Activated T-cell treated with anti-CD3 and anti-CD28 coated beads, Interleukin-2, amount 50 U/mL, for 4 hours (primary cell): ENCODE results near the gene DNASE1L1. TPM values are rescaled to one million over a fixed set of nuclear protein-coding genes. Genes with fewer than 3 reads are reported as not detected.

ENCODE experiments used
- ATAC-seq, 2 donors: fragments of 200-7000 bp; cut with Tn5 transposase; one replicate each; pipeline ENCODE4 v1.10.0; 2021
- DNase-seq: peaks from one replicate; pipeline ENCODE4 v3.0.0-alpha.2; 2020
- H3K27me3 Mint-ChIP-seq: one replicate; pipeline ENCODE4 v1.8.0; 2021; ENCODE audit warnings: low read depth, mixed read lengths
- H3K36me3 Mint-ChIP-seq: one replicate; pipeline ENCODE4 v1.8.0; 2022; ENCODE audit warnings: mixed read lengths; ENCODE audit not compliant: insufficient read depth
- H3K4me1 Mint-ChIP-seq: one replicate; pipeline ENCODE4 v1.8.0; 2021; ENCODE audit warnings: low read depth, mixed read lengths
- H3K4me3 Mint-ChIP-seq: one replicate; pipeline ENCODE4 v1.8.0; 2021; ENCODE audit warnings: mild to moderate bottlenecking, moderate library complexity, mixed read lengths
- H3K9me3 Mint-ChIP-seq: one replicate; pipeline ENCODE4 v1.8.0; 2021; ENCODE audit warnings: mixed read lengths
- total RNA-seq, 3 donors: library from RNA; stranded (reverse); gene quantifications; one replicate each; pipeline ENCODE4 v1.2.1, GENCODE V29; 2021

Gene DNASE1L1
- total RNA-seq, 3 donors from 2014 or later: 4.0 to 7.3 (median 5.1) TPM

DNA sequence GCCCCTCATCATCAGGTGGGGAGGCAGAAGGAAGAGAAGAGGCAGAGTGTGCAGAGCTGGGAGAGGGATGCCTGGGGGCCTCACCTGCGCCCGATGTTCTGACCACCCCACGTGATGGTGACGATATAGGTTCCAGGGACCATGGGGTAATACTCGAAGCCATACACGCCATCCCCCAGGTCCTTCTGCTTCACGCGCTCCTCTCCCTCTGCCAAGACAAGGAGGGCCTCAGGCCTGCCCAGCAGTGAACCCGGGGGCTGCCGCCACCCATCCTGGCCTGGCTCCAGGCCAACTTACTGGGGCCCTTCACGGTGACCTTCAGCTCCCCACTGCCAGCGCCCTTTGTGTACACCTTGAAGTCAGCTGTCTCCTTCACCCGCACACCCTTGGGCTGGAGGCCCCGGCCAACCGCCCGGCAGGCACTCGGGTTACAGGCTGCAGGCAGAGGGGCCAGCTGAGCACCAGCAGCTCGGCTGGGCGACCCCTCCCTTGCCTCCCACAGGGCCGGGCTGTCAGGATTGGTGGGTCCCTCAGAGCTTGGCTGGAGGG is 43.9 kb downstream of the DNASE1L1 start:
- no peaks in the 10 kb centered on the region for H3K27me3 Mint-ChIP-seq
- H3K4me1 Mint-ChIP-seq: peaks cover 26% of the 10 kb centered on the region
- DNase-seq: no peak
- no peak for ATAC-seq
- no peaks in the 10 kb centered on the region for H3K9me3 Mint-ChIP-seq
- peaks cover 8% of the 10 kb centered on the region for H3K36me3 Mint-ChIP-seq
- no peak overlapping the region for H3K4me3 Mint-ChIP-seq

DNA sequence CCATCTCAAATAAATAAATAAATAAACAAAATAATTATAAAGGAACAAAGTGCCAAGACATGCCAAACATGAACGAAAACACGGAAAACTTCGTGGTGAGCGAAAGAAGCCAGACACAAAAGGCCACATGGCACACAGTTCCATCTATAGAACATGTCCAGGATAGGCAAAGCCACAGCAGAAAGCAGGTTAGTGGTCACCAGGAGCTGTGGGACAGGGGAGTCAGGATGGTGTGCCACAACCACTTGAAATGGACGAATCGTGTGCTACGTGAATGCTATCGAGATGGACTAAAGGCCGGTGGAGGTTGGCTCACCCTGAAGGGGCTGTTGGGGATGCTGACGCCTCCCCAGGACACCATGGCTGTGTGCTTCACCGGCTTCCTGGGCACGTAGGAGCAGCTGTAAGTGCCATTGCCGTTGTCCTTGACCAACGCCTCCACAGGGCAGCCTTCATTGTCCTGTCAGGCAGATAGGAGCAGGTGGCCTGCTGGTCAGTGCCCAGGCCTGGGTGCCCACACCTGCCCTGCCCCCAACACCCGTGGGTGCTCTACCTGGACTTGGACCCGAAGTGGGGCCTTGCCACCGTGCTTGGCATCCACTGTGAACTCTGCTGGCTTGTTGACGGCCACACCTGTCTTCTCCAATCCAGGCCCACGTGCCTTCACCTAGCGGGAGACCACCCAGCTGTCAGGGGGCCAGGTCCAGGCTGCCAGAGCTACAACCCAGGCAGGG is 45.2 kb downstream of the DNASE1L1 start:
- Mint-ChIP-seq H3K4me3 (no peak overlapping the region), H3K36me3 (peaks cover 6% of the 10 kb centered on the region), H3K9me3 (no peaks in the 10 kb centered on the region), H3K4me1 (peaks cover 28% of the 10 kb centered on the region), H3K27me3 (no peaks in the 10 kb centered on the region)
- ATAC-seq (no peak), DNase-seq (no peak)

- H3K27me3 Mint-ChIP-seq: no peaks in the 10 kb centered on the region
- no peak overlapping the region for H3K4me3 Mint-ChIP-seq
- no peaks in the 10 kb centered on the region for H3K9me3 Mint-ChIP-seq
- peaks cover 32% of the 10 kb centered on the region for H3K4me1 Mint-ChIP-seq
- peaks cover 11% of the 10 kb centered on the region for H3K36me3 Mint-ChIP-seq
- DNase-seq: no peak
- no peak for ATAC-seq
These were observed 46.8 kb downstream of the DNASE1L1 start for GRCh38 chrX:154362085-154362742.

DNA sequence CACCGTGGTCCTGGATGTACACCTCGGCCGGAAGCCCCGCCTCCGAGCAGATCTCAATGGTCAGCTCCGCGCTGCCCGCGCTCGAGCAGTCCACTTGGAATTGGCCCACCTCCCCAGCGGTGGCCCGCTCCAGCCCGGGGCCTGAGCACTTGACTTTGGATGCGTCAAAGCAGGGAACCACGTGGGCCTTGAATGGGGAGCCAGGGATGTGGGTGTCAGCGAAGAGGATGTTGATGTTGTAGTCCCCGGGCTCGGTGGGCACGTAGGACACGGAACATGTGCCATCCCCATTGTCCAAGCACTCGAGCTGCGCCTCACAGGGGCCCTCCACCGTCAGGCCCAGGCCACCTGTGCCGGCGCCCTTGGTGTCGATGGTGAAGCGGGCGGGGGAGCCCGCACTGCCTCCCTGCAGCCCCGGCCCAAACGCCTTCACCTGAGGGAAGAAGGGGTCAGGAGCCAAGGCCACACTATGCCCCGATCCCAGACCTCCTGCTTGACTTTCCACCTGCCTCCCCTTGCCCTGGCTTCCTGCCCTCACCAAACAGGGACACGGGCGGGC is 48.8 kb downstream of the DNASE1L1 start:
- Mint-ChIP-seq H3K36me3 (peaks cover 11% of the 10 kb centered on the region), H3K9me3 (no peaks in the 10 kb centered on the region), H3K27me3 (no peaks in the 10 kb centered on the region), H3K4me1 (peaks cover 30% of the 10 kb centered on the region), H3K4me3 (no peak overlapping the region)
- ATAC-seq (no peak), DNase-seq (no peak)

DNA sequence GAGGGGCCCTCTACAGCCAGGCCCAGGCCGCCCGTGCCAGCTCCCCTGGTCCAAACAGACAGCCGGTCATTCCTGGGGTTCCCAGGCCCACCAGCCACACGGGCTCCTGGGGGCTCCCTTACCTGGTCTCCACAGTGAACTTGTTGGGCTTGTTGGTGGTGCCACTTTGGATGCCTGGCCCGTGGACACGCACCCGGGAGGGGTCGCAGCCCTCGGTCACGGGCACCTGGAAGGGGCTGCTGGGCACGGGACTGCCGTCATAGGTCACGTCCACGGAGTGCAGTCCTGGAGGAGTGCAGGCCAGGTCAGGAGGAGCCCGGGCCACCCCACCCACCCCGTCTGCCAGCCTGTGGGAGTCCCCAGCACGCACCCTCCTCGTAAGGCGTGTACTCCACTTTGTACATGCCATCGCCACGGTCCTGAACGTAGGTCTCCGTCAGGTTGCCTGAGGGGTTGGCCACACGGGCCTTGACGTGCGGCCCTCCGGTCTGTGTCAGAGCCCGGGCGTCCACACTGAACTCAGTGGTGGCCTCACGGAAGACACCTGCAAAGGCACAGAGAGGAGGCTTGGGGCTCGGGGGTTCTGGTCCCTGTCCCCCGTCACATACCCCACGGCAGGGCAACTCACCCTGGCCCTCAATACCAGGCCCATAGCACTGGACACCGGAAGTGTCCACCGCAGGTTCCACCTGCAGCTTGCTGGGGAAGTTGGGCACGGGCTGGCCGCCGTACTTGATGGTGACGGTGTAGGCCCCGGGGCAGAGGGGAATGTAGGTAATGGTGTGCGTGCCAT is 49.5 kb downstream of the DNASE1L1 start:
- peaks cover 11% of the 10 kb centered on the region for H3K36me3 Mint-ChIP-seq
- no peaks in the 10 kb centered on the region for H3K9me3 Mint-ChIP-seq
- DNase-seq (no peak), ATAC-seq (no peak)
- H3K27me3 Mint-ChIP-seq: no peaks in the 10 kb centered on the region
- peaks cover 30% of the 10 kb centered on the region for H3K4me1 Mint-ChIP-seq
- no peak overlapping the region for H3K4me3 Mint-ChIP-seq

GRCh38 chrX:154358829-154359228 is 50.2 kb downstream of the DNASE1L1 start:
- Mint-ChIP-seq H3K36me3 (peaks cover 11% of the 10 kb centered on the region), H3K4me3 (no peak overlapping the region), H3K27me3 (no peaks in the 10 kb centered on the region), H3K9me3 (no peaks in the 10 kb centered on the region), H3K4me1 (peaks cover 34% of the 10 kb centered on the region)
- DNase-seq (no peak), ATAC-seq (no peak)

- ATAC-seq (no peak), DNase-seq (no peak)
- Mint-ChIP-seq H3K9me3 (no peaks in the 10 kb centered on the region), H3K4me1 (peaks cover 40% of the 10 kb centered on the region), H3K36me3 (peaks cover 11% of the 10 kb centered on the region), H3K27me3 (no peaks in the 10 kb centered on the region), H3K4me3 (no peak overlapping the region)
These were observed 51.0 kb downstream of the DNASE1L1 start for GRCh38 chrX:154358011-154358410.

DNA sequence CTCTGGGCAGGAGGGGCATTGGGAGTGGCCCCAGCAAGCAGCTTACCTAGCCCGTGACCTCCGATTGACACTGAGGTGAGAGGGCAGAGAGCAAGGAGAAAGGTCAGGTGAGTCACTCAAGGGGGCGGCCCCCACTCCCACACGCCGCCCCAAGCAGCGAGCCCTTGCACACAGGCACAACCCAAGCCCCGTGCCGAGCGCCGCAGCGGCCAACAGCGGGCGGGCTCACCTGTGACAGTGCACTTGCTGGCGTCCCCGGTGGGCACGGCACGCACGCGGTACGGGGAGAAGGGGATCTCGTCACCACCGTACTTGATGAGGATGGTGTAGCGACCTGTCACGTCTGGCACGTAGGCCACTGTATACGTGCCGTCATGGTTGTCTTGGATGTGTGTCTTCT is 51.8 kb downstream of the DNASE1L1 start:
- Mint-ChIP-seq H3K36me3 (peaks cover 8% of the 10 kb centered on the region), H3K27me3 (no peaks in the 10 kb centered on the region), H3K4me1 (peaks cover 41% of the 10 kb centered on the region), H3K9me3 (no peaks in the 10 kb centered on the region), H3K4me3 (no peak overlapping the region)
- ATAC-seq (peak in 1 of 2 donors; percentile 46), DNase-seq (no peak)

- ATAC-seq: no peak
- H3K27me3 Mint-ChIP-seq: no peaks in the 10 kb centered on the region
- no peak for DNase-seq
- H3K9me3 Mint-ChIP-seq: no peaks in the 10 kb centered on the region
- H3K4me3 Mint-ChIP-seq: no peak overlapping the region
- peaks cover 43% of the 10 kb centered on the region for H3K4me1 Mint-ChIP-seq
- peaks cover 9% of the 10 kb centered on the region for H3K36me3 Mint-ChIP-seq
These were observed 52.5 kb downstream of the DNASE1L1 start for GRCh38 chrX:154356596-154356995.

DNA sequence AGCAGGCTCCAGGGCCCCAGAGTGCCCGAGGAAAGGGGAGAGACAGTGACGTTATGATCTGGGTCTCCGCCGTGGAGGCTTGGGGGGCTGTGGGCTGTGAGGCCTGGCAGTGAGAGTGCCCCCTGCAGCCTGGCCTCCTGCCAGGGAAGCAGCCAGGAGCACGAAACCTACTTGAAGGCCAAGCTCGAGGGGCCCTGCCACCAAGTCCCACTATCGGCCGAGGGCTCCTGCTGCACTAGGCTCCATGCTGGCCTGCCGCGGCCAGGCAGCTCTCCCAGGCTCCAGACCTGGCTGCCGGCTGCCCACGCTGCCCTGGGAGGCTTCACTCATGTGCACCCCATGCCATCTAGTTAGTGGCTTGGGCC is 53.3 kb downstream of the DNASE1L1 start:
- ATAC-seq (no peak), DNase-seq (no peak)
- Mint-ChIP-seq H3K27me3 (no peaks in the 10 kb centered on the region), H3K4me1 (peaks cover 39% of the 10 kb centered on the region), H3K36me3 (peaks cover 10% of the 10 kb centered on the region), H3K4me3 (no peak overlapping the region), H3K9me3 (no peaks in the 10 kb centered on the region)

DNA sequence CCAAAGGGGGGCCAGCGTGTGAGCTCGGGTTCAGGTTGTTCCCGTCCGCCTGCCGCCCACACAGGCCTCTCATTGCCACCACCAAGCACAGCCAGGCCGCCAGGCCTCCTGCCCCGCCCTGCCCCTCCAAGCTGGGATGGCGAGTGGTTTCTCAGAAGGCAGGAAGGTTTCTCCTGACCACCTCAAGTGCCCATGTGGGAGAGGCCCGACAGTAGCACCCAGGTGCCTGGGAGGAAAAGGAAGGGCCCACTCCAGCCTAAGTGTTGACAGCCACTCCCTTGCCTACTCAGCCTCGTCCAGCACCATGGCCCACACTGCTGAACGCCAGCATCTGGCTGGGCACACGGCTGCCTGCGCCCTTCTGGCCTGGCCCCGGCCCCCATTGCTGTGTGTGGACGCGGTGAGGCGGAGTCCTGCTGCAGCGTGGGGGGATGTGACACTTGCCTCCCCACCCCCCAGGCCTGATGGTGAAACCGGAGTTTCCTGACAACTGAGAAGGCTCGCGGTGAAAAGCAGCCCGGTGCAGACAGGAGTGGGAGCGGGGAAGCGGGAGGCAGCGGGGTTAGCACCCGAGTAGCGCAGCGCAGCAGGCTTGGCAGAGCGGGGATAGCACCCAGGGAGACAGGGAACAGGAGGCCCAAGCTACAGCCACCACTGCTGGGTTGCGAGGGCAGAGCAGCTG is 53.8 kb downstream of the DNASE1L1 start:
- Mint-ChIP-seq H3K27me3 (no peaks in the 10 kb centered on the region), H3K4me3 (no peak overlapping the region), H3K9me3 (no peaks in the 10 kb centered on the region), H3K4me1 (peaks cover 41% of the 10 kb centered on the region), H3K36me3 (peaks cover 10% of the 10 kb centered on the region)
- ATAC-seq (no peak), DNase-seq (no peak)

GRCh38 chrX:154354516-154354915 is 54.5 kb downstream of the DNASE1L1 start:
- Mint-ChIP-seq H3K4me3 (no peak overlapping the region), H3K4me1 (peaks cover 42% of the 10 kb centered on the region), H3K36me3 (peaks cover 10% of the 10 kb centered on the region), H3K9me3 (no peaks in the 10 kb centered on the region), H3K27me3 (no peaks in the 10 kb centered on the region)
- ATAC-seq (no peak), DNase-seq (no peak)

DNA sequence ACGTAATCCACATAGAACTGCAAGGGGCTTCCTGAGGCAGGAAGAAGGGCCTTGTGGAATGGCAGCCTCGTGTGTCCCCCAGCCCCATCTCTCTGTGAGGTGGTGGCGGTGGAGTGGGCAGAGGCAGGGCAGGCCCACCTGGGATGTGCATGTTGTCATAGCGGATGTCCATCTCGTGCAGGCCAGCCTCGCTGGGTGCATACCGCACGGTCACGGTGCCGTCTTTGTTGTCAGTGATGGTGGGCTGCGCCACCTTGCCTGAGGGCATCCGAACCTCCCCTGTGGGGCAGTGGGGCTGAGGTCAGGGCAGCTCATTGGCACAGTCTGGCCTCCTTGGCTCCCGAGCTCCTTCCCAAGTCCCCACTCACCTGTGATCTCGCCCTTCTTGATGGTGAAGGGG is 55.0 kb downstream of the DNASE1L1 start:
- no peak for DNase-seq

More for the DNA sequence above, 55.0 kb downstream of the DNASE1L1 start:
- no peak for ATAC-seq
- no peak overlapping the region for H3K4me3 Mint-ChIP-seq
- peaks cover 43% of the 10 kb centered on the region for H3K4me1 Mint-ChIP-seq
- no peaks in the 10 kb centered on the region for H3K27me3 Mint-ChIP-seq
- H3K9me3 Mint-ChIP-seq: no peaks in the 10 kb centered on the region
- peaks cover 10% of the 10 kb centered on the region for H3K36me3 Mint-ChIP-seq
